HepG2 (cell line): ENCODE measurements around the gene B4GALT1. TPM values are rescaled to one million over a fixed set of nuclear protein-coding genes. Genes with fewer than 3 reads are reported as not detected.

Experiments
- CSRNP2 ChIP-seq: sonication (generic); formaldehyde crosslinking; conservative IDR thresholded peaks from 2 replicates; pipeline ENCODE4 v1.8.0; 2022; ENCODE audit warnings: low read depth, missing genetic modification reagents
- DMAP1 ChIP-seq: IDR thresholded peaks from 2 replicates; pipeline ENCODE4 v1.6.1; 2016
- DPF2 ChIP-seq: sonication (generic); formaldehyde crosslinking; IDR thresholded peaks from 2 replicates; pipeline ENCODE4 v1.4.0; 2020; ENCODE audit warnings: mild to moderate bottlenecking, low read depth, missing genetic modification reagents, borderline replicate concordance
- EEA1 ChIP-seq: sonication (generic); formaldehyde crosslinking; IDR thresholded peaks from 2 replicates; pipeline ENCODE4 v1.5.1; 2020; ENCODE audit warnings: mild to moderate bottlenecking, missing genetic modification reagents, borderline replicate concordance
- HMG20A ChIP-seq: IDR thresholded peaks from 2 replicates; pipeline ENCODE4 v1.6.1; 2016; ENCODE audit warnings: borderline replicate concordance
- MYNN ChIP-seq: sonication (generic); formaldehyde crosslinking; IDR thresholded peaks from 2 replicates; pipeline ENCODE4 v1.4.0; 2020; ENCODE audit warnings: mild to moderate bottlenecking, low read depth, missing genetic modification reagents
- PBX3 ChIP-seq: sonication (generic); formaldehyde crosslinking; IDR thresholded peaks from 2 replicates; pipeline ENCODE4 v1.8.1; 2023; ENCODE audit warnings: missing genetic modification reagents, inconsistent platforms, borderline replicate concordance
- POGZ ChIP-seq: sonication (generic); formaldehyde crosslinking; IDR thresholded peaks from 2 replicates; pipeline ENCODE4 v1.4.0; 2020; ENCODE audit warnings: mild to moderate bottlenecking, missing genetic modification reagents
- SALL1 ChIP-seq: sonication (generic); formaldehyde crosslinking; IDR thresholded peaks from 2 replicates; pipeline ENCODE4 v1.8.0; 2022; ENCODE audit warnings: mild to moderate bottlenecking, missing genetic modification reagents
- SETDB1 ChIP-seq: sonication (generic); formaldehyde crosslinking; IDR thresholded peaks from 2 replicates; pipeline ENCODE4 v1.5.1; 2020; ENCODE audit warnings: missing genetic modification reagents, mild to moderate bottlenecking, borderline replicate concordance
- SNAPC4 ChIP-seq: sonication (generic); formaldehyde crosslinking; IDR thresholded peaks from 2 replicates; pipeline ENCODE4 v1.4.0; 2020; ENCODE audit warnings: mild to moderate bottlenecking, missing genetic modification reagents
- SNRNP70 ChIP-seq: fragments of 200-400 bp; formaldehyde crosslinking; IDR thresholded peaks from 2 replicates; pipeline ENCODE4 v1.6.1; 2017; ENCODE audit warnings: mild to moderate bottlenecking, low read depth, low read length, moderate library complexity
- XRCC5 ChIP-seq: fragments of 200-400 bp; formaldehyde crosslinking; optimal IDR thresholded peaks from 2 replicates; pipeline ENCODE3; 2017; ENCODE audit warnings: mild to moderate bottlenecking, low read length
- ZBTB14 ChIP-seq: sonication (generic); formaldehyde crosslinking; IDR thresholded peaks from 2 replicates; pipeline ENCODE4 v1.4.0; 2020; ENCODE audit warnings: missing genetic modification reagents
- ZBTB43 ChIP-seq: sonication (generic); formaldehyde crosslinking; conservative IDR thresholded peaks from 2 replicates; pipeline ENCODE4 v1.4.0; 2020; ENCODE audit warnings: missing genetic modification reagents
- ZFP90 ChIP-seq: sonication (generic); formaldehyde crosslinking; IDR thresholded peaks from 2 replicates; pipeline ENCODE4 v1.8.0; 2022; ENCODE audit warnings: missing genetic modification reagents, mild to moderate bottlenecking, inconsistent platforms, borderline replicate concordance
- ZNF138 ChIP-seq: sonication (generic); formaldehyde crosslinking; IDR thresholded peaks from 2 replicates; pipeline ENCODE4 v1.5.0; 2020; ENCODE audit warnings: mild to moderate bottlenecking, low read depth, missing genetic modification reagents
- ZNF550 ChIP-seq: sonication (generic); formaldehyde crosslinking; IDR thresholded peaks from 2 replicates; pipeline ENCODE4 v1.4.0; 2020; ENCODE audit warnings: mild to moderate bottlenecking, missing genetic modification reagents, borderline replicate concordance
- ZNF737 ChIP-seq: sonication (generic); formaldehyde crosslinking; IDR thresholded peaks from 2 replicates; pipeline ENCODE4 v1.5.0; 2020; ENCODE audit warnings: missing genetic modification reagents, mild to moderate bottlenecking, borderline replicate concordance
- ZNF790 ChIP-seq: sonication (generic); formaldehyde crosslinking; IDR thresholded peaks from 2 replicates; pipeline ENCODE4 v1.8.0; 2022; ENCODE audit warnings: missing genetic modification reagents, mild to moderate bottlenecking, borderline replicate concordance
- polyA plus RNA-seq, 8 experiments: library from polyadenylated mRNA; depleted of rRNA in 3 of 8; stranded (reverse) in 7 of 8; unstranded in 1 of 8; fragments of >200 nt; fragmentation: Illumina TruSeq in 4 of 8; extraction: Trizol in 4 of 8; gene quantifications; 2 replicates each; pipeline versions ENCODE4 v1.2.1 to v1.2.3, GENCODE V29; 2011 to 2016; ENCODE audit warnings: low read depth in 4 of 8, missing spikeins in 1 of 8, mixed read lengths in 1 of 8; ENCODE audit not compliant: insufficient read depth in 1 of 8
- total RNA-seq, 5 experiments: library from RNA; depleted of rRNA; stranded (reverse); fragments of >200 nt; fragmentation: Illumina TruSeq; extraction: Trizol; gene quantifications; 2 replicates each; pipeline ENCODE4 v1.2.3, GENCODE V29; 2016; ENCODE audit warnings: low read depth in 1 of 5

The B4GALT1 gene
- total and polyA plus RNA-seq, 2 of the 13 experiments (the other 11 are each of a cell fraction or from before 2014, with no cell fraction given), result 15.7 to 33.5 TPM

GRCh38 chr9:33162721-33163311 lies 4.3 kb downstream of the B4GALT1 start (continued):
- no peak for TF ChIP-seq ZBTB14 (CRISPR knock-in tag)
- TF ChIP-seq EEA1 (CRISPR knock-in tag), result no peak
- no peak for TF ChIP-seq SNAPC4 (CRISPR knock-in tag)
- no peak for TF ChIP-seq DPF2 (CRISPR knock-in tag)
- no peak for TF ChIP-seq ZNF790 (CRISPR knock-in tag)
- TF ChIP-seq ZFP90 (CRISPR knock-in tag), result no peak
- TF ChIP-seq DMAP1, result no peak
- no peak for TF ChIP-seq XRCC5
- no peak for TF ChIP-seq SETDB1 (CRISPR knock-in tag)
- TF ChIP-seq SNRNP70, result no peak
- TF ChIP-seq HMG20A (CRISPR knock-in tag), result peak; percentile 41; the same call in 1 of the 2 replicates
- no peak for TF ChIP-seq PBX3 (CRISPR knock-in tag)
- TF ChIP-seq MYNN (CRISPR knock-in tag), result no peak
- peak; percentile 50; the same call in 1 of the 2 replicates for TF ChIP-seq SALL1
- no peak for TF ChIP-seq CSRNP2 (CRISPR knock-in tag)
- no peak for TF ChIP-seq ZNF737 (CRISPR knock-in tag)
- no peak for TF ChIP-seq POGZ (CRISPR knock-in tag)
- TF ChIP-seq ZNF550 (CRISPR knock-in tag), result no peak
- no peak for TF ChIP-seq ZNF138 (CRISPR knock-in tag)
- no peak for TF ChIP-seq ZBTB43 (CRISPR knock-in tag)
